Right cardiac atrium (tissue), 5 donors: ENCODE measurements around the gene ACOX3. TPM values are rescaled to one million over a fixed set of nuclear protein-coding genes. Genes with fewer than 3 reads are reported as not detected.
A peak's percentile ranks its signal among the peaks of the same experiment; 100 is the strongest.

ENCODE experiments used
- ATAC-seq, 2 donors: fragments of 200-7000 bp; cut with Tn5 transposase; one replicate each; pipeline versions ENCODE4 v1.8.0 to v1.9.1; 2020; ENCODE audit warnings: moderate library complexity in 2 of 2, mild to moderate bottlenecking in 1 of 2
- DNase-seq, 3 donors: peaks; one replicate each; pipeline ENCODE4 v3.0.0-alpha.2; 2020
- H3K27ac ChIP-seq: one replicate; pipeline ENCODE4 v1.5.1; 2013; ENCODE audit warnings: mild to moderate bottlenecking, low read length, control low read depth, moderate library complexity
- H3K27me3 ChIP-seq: one replicate; pipeline ENCODE4 v1.6.1; 2013; ENCODE audit not compliant: control insufficient read depth, insufficient read depth
- H3K4me1 ChIP-seq: one replicate; pipeline ENCODE4 v1.6.1; 2013; ENCODE audit warnings: low read length; ENCODE audit not compliant: control insufficient read depth, insufficient read depth
- H3K4me3 ChIP-seq: one replicate; pipeline ENCODE4 v1.5.1; 2013; ENCODE audit warnings: low read length, control low read depth
- H3K9me3 ChIP-seq: one replicate; pipeline ENCODE4 v1.6.1; 2013; ENCODE audit warnings: low read length; ENCODE audit not compliant: control insufficient read depth
- WGBS: extraction: QIAGEN DNeasy Blood & Tissue Kit; methylation state at CpG from one replicate; pipeline ENCODE4 v1.1.7; 2013; 5-methylcytosine and 5-hydroxymethylcytosine counted together
- intact Hi-C, 4 donors: fragments of 100-400 bp; cut with DNase I; formaldehyde crosslinking; loops; one replicate each; pipeline versions ENCODE4 v1.11.0 to v1.14.0; 2022 to 2023
- polyA plus RNA-seq: library from polyadenylated mRNA; stranded (reverse); fragments of 200-250 nt; gene quantifications from one replicate; pipeline ENCODE4 v1.2.3, GENCODE V29; 2013
- total RNA-seq, 4 donors: library from RNA; stranded (reverse); fragmentation: NEBNext Ultra II Directional; extraction: Animal tissue kit (Norgen Biotek cat#: 25700); gene quantifications; one replicate each; pipeline ENCODE4 v1.2.1, GENCODE V29; 2021
- donor health status: healthy with polysubstance abuse.
- donor health status: DM: no; HTN: yes; CAD: no.
- donor health status: DM: no; HTN: no; CAD: no.
- donor health status: DM: no; HTN: yes; CAD: no; lungs with severe emphysema.
- donor health status: DM: yes; HTN: yes; CAD: no.

ACOX3 gene
- total and polyA plus RNA-seq, 5 donors: 25.7 to 94.8 (median 54.3) TPM

- Histone ChIP-seq H3K27ac (peak overlapping the region; percentile 77), H3K27me3 (no peaks in the 10 kb centered on the region), H3K9me3 (no peaks in the 10 kb centered on the region), H3K4me3 (no peak overlapping the region), H3K4me1 (peaks cover 8% of the 10 kb centered on the region)
- ATAC-seq (no peak), DNase-seq (no peak)
- 59% methylated on average over 3 of the region's 3 CpGs for WGBS
- intact Hi-C loops: no loop called here
Measured at GRCh38 chr4:8446122-8446521, 5.6 kb upstream of the ACOX3 start.

GRCh38 chr4:8443801-8444200, 3.3 kb upstream of the ACOX3 start:
- peaks cover 8% of the 10 kb centered on the region for H3K4me1 ChIP-seq

GRCh38 chr4:8442596-8443358, 2.3 kb upstream of the ACOX3 start:
- Histone ChIP-seq H3K4me1 (peaks cover 8% of the 10 kb centered on the region), H3K27ac (no peak overlapping the region)
- WGBS: 68% methylated on average over 10 of the region's 10 CpGs

More at GRCh38 chr4:8443801-8444200, 3.3 kb upstream of the ACOX3 start:
- Histone ChIP-seq H3K9me3 (no peaks in the 10 kb centered on the region), H3K27me3 (no peaks in the 10 kb centered on the region), H3K27ac (no peak overlapping the region), H3K4me3 (no peak overlapping the region)
- WGBS: 72% methylated on average over 6 of the region's 6 CpGs
- intact Hi-C loops: no loop called here
- DNase-seq: no peak
- no peak for ATAC-seq

GRCh38 chr4:8441499-8442091, 1.1 kb upstream of the ACOX3 start:
- no peak for DNase-seq
- peaks cover 8% of the 10 kb centered on the region for H3K4me1 ChIP-seq
- H3K9me3 ChIP-seq: no peaks in the 10 kb centered on the region
- ATAC-seq: no peak
- no peaks in the 10 kb centered on the region for H3K27me3 ChIP-seq
- intact Hi-C loops: no loop called here
- peak overlapping the region; percentile 90 for H3K4me3 ChIP-seq
- WGBS: 56% methylated on average over 17 of the region's 17 CpGs
- H3K27ac ChIP-seq: no peak overlapping the region

More at GRCh38 chr4:8442596-8443358, 2.3 kb upstream of the ACOX3 start:
- ATAC-seq (no peak), DNase-seq (no peak)
- Histone ChIP-seq H3K27me3 (no peaks in the 10 kb centered on the region), H3K4me3 (peak overlapping the region; percentile 11), H3K9me3 (no peaks in the 10 kb centered on the region)
- intact Hi-C loops: no loop called here

- DNase-seq (no peak), ATAC-seq (peak; percentile 42 to 53)
- no peaks in the 10 kb centered on the region for H3K9me3 ChIP-seq
- H3K4me1 ChIP-seq: peaks cover 14% of the 10 kb centered on the region
- H3K27ac ChIP-seq: peak overlapping the region; percentile 94
- intact Hi-C loops: no loop called here
- peak overlapping the region; percentile 90 for H3K4me3 ChIP-seq
- WGBS: 30% methylated on average over 12 of the region's 12 CpGs
- no peaks in the 10 kb centered on the region for H3K27me3 ChIP-seq
Measured at GRCh38 chr4:8439914-8440491, 520 bp downstream of the ACOX3 start.

GRCh38 chr4:8439168-8439567, 1.4 kb downstream of the ACOX3 start:
- Histone ChIP-seq H3K9me3 (no peaks in the 10 kb centered on the region), H3K27me3 (no peaks in the 10 kb centered on the region), H3K27ac (no peak overlapping the region), H3K4me3 (no peak overlapping the region), H3K4me1 (peaks cover 14% of the 10 kb centered on the region)
- intact Hi-C loops: no loop called here
- ATAC-seq (no peak), DNase-seq (no peak)
- 68% methylated on average over 3 of the region's 3 CpGs for WGBS

- peak overlapping the region; percentile 12 for H3K27ac ChIP-seq
- intact Hi-C loops: no loop called here
- no peaks in the 10 kb centered on the region for H3K27me3 ChIP-seq
- H3K4me1 ChIP-seq: peaks cover 14% of the 10 kb centered on the region
- no peak for DNase-seq
- 73% methylated on average over 11 of the region's 11 CpGs for whole genome bisulfite sequencing
- H3K9me3 ChIP-seq: no peaks in the 10 kb centered on the region
- ATAC-seq: no peak
- no peak overlapping the region for H3K4me3 ChIP-seq
Measured at GRCh38 chr4:8438743-8439142, 1.8 kb downstream of the ACOX3 start.

- H3K4me3 ChIP-seq: peak overlapping the region; percentile 1
Measured at GRCh38 chr4:8437281-8437680, 3.2 kb downstream of the ACOX3 start.

GRCh38 chr4:8435656-8436121, 4.8 kb downstream of the ACOX3 start:
- ATAC-seq: no peak
- 9% methylated on average over 5 of the region's 5 CpGs for WGBS
- intact Hi-C loops: no loop called here
- H3K27ac ChIP-seq: peak overlapping the region; percentile 60
- peaks cover 12% of the 10 kb centered on the region for H3K4me1 ChIP-seq
- peak overlapping the region; percentile 33 for H3K4me3 ChIP-seq
- no peaks in the 10 kb centered on the region for H3K9me3 ChIP-seq
- no peak for DNase-seq
- H3K27me3 ChIP-seq: no peaks in the 10 kb centered on the region

More at GRCh38 chr4:8437281-8437680, 3.2 kb downstream of the ACOX3 start:
- WGBS: 26% methylated on average over 13 of the region's 13 CpGs
- Histone ChIP-seq H3K27ac (peak overlapping the region; percentile 81), H3K4me1 (peaks cover 17% of the 10 kb centered on the region), H3K27me3 (no peaks in the 10 kb centered on the region), H3K9me3 (no peaks in the 10 kb centered on the region)
- peak in 1 of 3 donors; percentile 66 for DNase-seq
- peak in 1 of 2 donors; percentile 10 for ATAC-seq
- intact Hi-C loops: no loop called here

GRCh38 chr4:8434251-8435073, 6.1 kb downstream of the ACOX3 start:
- WGBS: 81% methylated on average over 21 of the region's 21 CpGs
- DNase-seq (no peak), ATAC-seq (no peak)
- Histone ChIP-seq H3K4me1 (peaks cover 12% of the 10 kb centered on the region), H3K4me3 (no peak overlapping the region), H3K9me3 (no peaks in the 10 kb centered on the region), H3K27ac (no peak overlapping the region), H3K27me3 (no peaks in the 10 kb centered on the region)
- intact Hi-C loops: no loop called here
